ENCODE measurements around the gene ANKRD12. TPM values are rescaled to one million over a fixed set of nuclear protein-coding genes. Genes with fewer than 3 reads are reported as not detected.

Gene ANKRD12
- total and polyA plus RNA-seq, 11 donors, result 7.7 to 70.9 (median 52.0) TPM

- no peak overlapping the region for H3K27ac ChIP-seq
- 92 to 97% (median 96%) methylated on average over 4 of the region's 4 CpGs for WGBS, 4 donors
- TF ChIP-seq POLR2A (IDR thresholded peaks at IDR 0.05), result no peak
- TF ChIP-seq CTCF (IDR thresholded peaks at IDR 0.05), result no peak
- ATAC-seq (no peak), DNase-seq (no peak)
- peaks cover 0 to 28% (median 14%) of the 10 kb centered on the region in 12 donors for H3K9me3 ChIP-seq
- no peaks in the 10 kb centered on the region for H3K27me3 ChIP-seq
- intact Hi-C loops (cut with DNase I), result no loop called here
- no peak overlapping the region for H3K4me3 ChIP-seq
- H3K36me3 ChIP-seq, result peaks cover 0 to 77% (median 53%) of the 10 kb centered on the region in 9 donors
- H3K4me1 ChIP-seq, result peaks cover 0 to 9% (median 0%) of the 10 kb centered on the region in 12 donors
Observed at GRCh38 chr18:9234528-9234927, 97.9 kb downstream of the ANKRD12 start.

- Histone ChIP-seq H3K27ac (no peak overlapping the region), H3K4me3 (no peak overlapping the region), H3K27me3 (no peaks in the 10 kb centered on the region), H3K4me1 (peaks cover 0 to 16% (median 0%) of the 10 kb centered on the region in 12 donors), H3K36me3 (peaks cover 0 to 91% (median 70%) of the 10 kb centered on the region in 9 donors), H3K9me3 (peaks cover 0 to 6% (median 2%) of the 10 kb centered on the region in 12 donors)
- DNase-seq, result peak in 2 of 5 donors; percentile 19 to 21
- intact Hi-C loops (cut with DNase I), result no loop called here
- 73 to 87% (median 77%) methylated on average over 2 of the region's 2 CpGs for WGBS, 4 donors
- TF ChIP-seq POLR2A (IDR thresholded peaks at IDR 0.05) (no peak), CTCF (IDR thresholded peaks at IDR 0.05) (no peak)
- no peak for ATAC-seq
Observed at GRCh38 chr18:9237981-9238380, 101.4 kb downstream of the ANKRD12 start.

- WGBS, 4 donors, result 41 to 48% (median 46%) methylated on average over 1 of the region's 1 CpG
- peaks cover 0 to 95% (median 77%) of the 10 kb centered on the region in 9 donors for H3K36me3 ChIP-seq
- TF ChIP-seq POLR2A (IDR thresholded peaks at IDR 0.05), result no peak
- TF ChIP-seq CTCF (IDR thresholded peaks at IDR 0.05), result no peak
- H3K27me3 ChIP-seq, result no peaks in the 10 kb centered on the region
- ATAC-seq (no peak), DNase-seq (no peak)
- no peak overlapping the region for H3K27ac ChIP-seq
- no peak overlapping the region for H3K4me3 ChIP-seq
- no peaks in the 10 kb centered on the region for H3K9me3 ChIP-seq
- H3K4me1 ChIP-seq, result peaks cover 0 to 16% (median 0%) of the 10 kb centered on the region in 12 donors
- intact Hi-C loops (cut with DNase I), result no loop called here
Observed at GRCh38 chr18:9239720-9240119, 103.1 kb downstream of the ANKRD12 start.

GRCh38 chr18:9240270-9240669 is 103.7 kb downstream of the ANKRD12 start:
- H3K36me3 ChIP-seq, result peaks cover 0 to 91% (median 76%) of the 10 kb centered on the region in 9 donors
- no peaks in the 10 kb centered on the region for H3K27me3 ChIP-seq
- 87 to 91% (median 89%) methylated on average over 4 of the region's 4 CpGs for WGBS, 4 donors
- intact Hi-C loops (cut with DNase I), result no loop called here
- DNase-seq (no peak), ATAC-seq (no peak)
- TF ChIP-seq CTCF (IDR thresholded peaks at IDR 0.05), result no peak
- no peak for TF ChIP-seq POLR2A (IDR thresholded peaks at IDR 0.05)
- H3K9me3 ChIP-seq, result no peaks in the 10 kb centered on the region
- H3K4me3 ChIP-seq, result no peak overlapping the region
- H3K27ac ChIP-seq, result no peak overlapping the region
- H3K4me1 ChIP-seq, result peaks cover 0 to 16% (median 0%) of the 10 kb centered on the region in 12 donors

Data from heart left ventricle (tissue), 16 donors.